ENCODE results near the gene PUSL1. TPM values are rescaled to one million over a fixed set of nuclear protein-coding genes. Genes with fewer than 3 reads are reported as not detected.

The PUSL1 gene
- total RNA-seq, 1 donor from 2014 or later: 21.5 TPM

DNA sequence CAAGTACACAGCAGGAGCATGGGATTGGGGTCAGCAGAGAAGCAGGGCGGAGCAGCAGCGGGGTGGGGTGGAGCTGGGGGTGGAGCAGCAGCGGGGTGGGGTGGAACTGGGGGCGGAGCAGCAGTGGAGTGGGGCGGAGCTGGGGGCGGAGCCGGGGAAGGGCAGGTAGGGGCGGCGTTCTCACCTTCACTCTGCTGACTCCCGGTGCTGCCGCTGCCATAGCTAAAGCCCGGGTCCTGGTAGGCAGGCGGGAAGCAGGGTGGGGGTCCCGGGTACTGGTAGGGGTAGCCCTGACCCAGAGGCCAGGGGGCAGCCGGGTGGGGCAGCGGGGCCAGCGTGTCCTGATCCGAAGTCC, 29.4 kb downstream of the PUSL1 start:
- no peak for DNase-seq (ENCODE audit: extremely low spot score, unreplicated experiment)
- peaks cover 8% of the 10 kb centered on the region for H3K36me3 Mint-ChIP-seq (ENCODE audit: unreplicated experiment)
- H3K4me3 Mint-ChIP-seq (ENCODE audit: unreplicated experiment): no peak overlapping the region
- TF ChIP-seq, protein P1, sequence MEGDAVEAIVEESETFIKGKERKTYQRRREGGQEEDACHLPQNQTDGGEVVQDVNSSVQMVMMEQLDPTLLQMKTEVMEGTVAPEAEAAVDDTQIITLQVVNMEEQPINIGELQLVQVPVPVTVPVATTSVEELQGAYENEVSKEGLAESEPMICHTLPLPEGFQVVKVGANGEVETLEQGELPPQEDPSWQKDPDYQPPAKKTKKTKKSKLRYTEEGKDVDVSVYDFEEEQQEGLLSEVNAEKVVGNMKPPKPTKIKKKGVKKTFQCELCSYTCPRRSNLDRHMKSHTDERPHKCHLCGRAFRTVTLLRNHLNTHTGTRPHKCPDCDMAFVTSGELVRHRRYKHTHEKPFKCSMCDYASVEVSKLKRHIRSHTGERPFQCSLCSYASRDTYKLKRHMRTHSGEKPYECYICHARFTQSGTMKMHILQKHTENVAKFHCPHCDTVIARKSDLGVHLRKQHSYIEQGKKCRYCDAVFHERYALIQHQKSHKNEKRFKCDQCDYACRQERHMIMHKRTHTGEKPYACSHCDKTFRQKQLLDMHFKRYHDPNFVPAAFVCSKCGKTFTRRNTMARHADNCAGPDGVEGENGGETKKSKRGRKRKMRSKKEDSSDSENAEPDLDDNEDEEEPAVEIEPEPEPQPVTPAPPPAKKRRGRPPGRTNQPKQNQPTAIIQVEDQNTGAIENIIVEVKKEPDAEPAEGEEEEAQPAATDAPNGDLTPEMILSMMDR (IDR thresholded peaks at IDR 0.05): no peak
- H3K4me1 Mint-ChIP-seq (ENCODE audit: unreplicated experiment): no peaks in the 10 kb centered on the region
- H3K27me3 Mint-ChIP-seq (ENCODE audit: unreplicated experiment): no peaks in the 10 kb centered on the region
- no peak overlapping the region for H3K27ac Mint-ChIP-seq (ENCODE audit: unreplicated experiment)
- no peaks in the 10 kb centered on the region for H3K9me3 Mint-ChIP-seq (ENCODE audit: unreplicated experiment)

GRCh38 chr1:1338278-1338677, 29.9 kb downstream of the PUSL1 start:
- H3K36me3 Mint-ChIP-seq (ENCODE audit: unreplicated experiment): peaks cover 8% of the 10 kb centered on the region
- no peak overlapping the region for H3K27ac Mint-ChIP-seq (ENCODE audit: unreplicated experiment)
- H3K4me1 Mint-ChIP-seq (ENCODE audit: unreplicated experiment): no peaks in the 10 kb centered on the region
- H3K27me3 Mint-ChIP-seq (ENCODE audit: unreplicated experiment): no peaks in the 10 kb centered on the region
- TF ChIP-seq, protein P1 (IDR thresholded peaks at IDR 0.05): no peak
- H3K4me3 Mint-ChIP-seq (ENCODE audit: unreplicated experiment): no peak overlapping the region
- H3K9me3 Mint-ChIP-seq (ENCODE audit: unreplicated experiment): no peaks in the 10 kb centered on the region
- no peak for DNase-seq (ENCODE audit: extremely low spot score, unreplicated experiment)

- Mint-ChIP-seq H3K36me3 (ENCODE audit: unreplicated experiment) (peaks cover 8% of the 10 kb centered on the region), H3K27me3 (ENCODE audit: unreplicated experiment) (no peaks in the 10 kb centered on the region), H3K4me1 (ENCODE audit: unreplicated experiment) (peaks cover 6% of the 10 kb centered on the region), H3K9me3 (ENCODE audit: unreplicated experiment) (no peaks in the 10 kb centered on the region), H3K27ac (ENCODE audit: unreplicated experiment) (no peak overlapping the region), H3K4me3 (ENCODE audit: unreplicated experiment) (no peak overlapping the region)
- TF ChIP-seq, protein P1 (IDR thresholded peaks at IDR 0.05): no peak
- DNase-seq (ENCODE audit: extremely low spot score, unreplicated experiment): no peak
Measured at GRCh38 chr1:1340185-1340584, 31.8 kb downstream of the PUSL1 start.

- no peaks in the 10 kb centered on the region for H3K9me3 Mint-ChIP-seq (ENCODE audit: unreplicated experiment)
- H3K4me1 Mint-ChIP-seq (ENCODE audit: unreplicated experiment): peaks cover 8% of the 10 kb centered on the region
- H3K36me3 Mint-ChIP-seq (ENCODE audit: unreplicated experiment): peaks cover 8% of the 10 kb centered on the region
- H3K4me3 Mint-ChIP-seq (ENCODE audit: unreplicated experiment): no peak overlapping the region
- no peak for DNase-seq (ENCODE audit: extremely low spot score, unreplicated experiment)
- TF ChIP-seq, protein P1 (IDR thresholded peaks at IDR 0.05): no peak
- no peaks in the 10 kb centered on the region for H3K27me3 Mint-ChIP-seq (ENCODE audit: unreplicated experiment)
- H3K27ac Mint-ChIP-seq (ENCODE audit: unreplicated experiment): no peak overlapping the region
Measured at GRCh38 chr1:1340791-1341548, 32.6 kb downstream of the PUSL1 start.

GRCh38 chr1:1341549-1342021, 33.2 kb downstream of the PUSL1 start:
- no peak overlapping the region for H3K4me3 Mint-ChIP-seq (ENCODE audit: unreplicated experiment)
- no peaks in the 10 kb centered on the region for H3K9me3 Mint-ChIP-seq (ENCODE audit: unreplicated experiment)
- H3K4me1 Mint-ChIP-seq (ENCODE audit: unreplicated experiment): peaks cover 12% of the 10 kb centered on the region

More at GRCh38 chr1:1341549-1342021, 33.2 kb downstream of the PUSL1 start:
- H3K36me3 Mint-ChIP-seq (ENCODE audit: unreplicated experiment): peaks cover 8% of the 10 kb centered on the region
- no peak overlapping the region for H3K27ac Mint-ChIP-seq (ENCODE audit: unreplicated experiment)
- TF ChIP-seq, protein P1 (IDR thresholded peaks at IDR 0.05): no peak
- no peaks in the 10 kb centered on the region for H3K27me3 Mint-ChIP-seq (ENCODE audit: unreplicated experiment)
- no peak for DNase-seq (ENCODE audit: extremely low spot score, unreplicated experiment)
